ENCODE results near the gene NPTX1.

DNA sequence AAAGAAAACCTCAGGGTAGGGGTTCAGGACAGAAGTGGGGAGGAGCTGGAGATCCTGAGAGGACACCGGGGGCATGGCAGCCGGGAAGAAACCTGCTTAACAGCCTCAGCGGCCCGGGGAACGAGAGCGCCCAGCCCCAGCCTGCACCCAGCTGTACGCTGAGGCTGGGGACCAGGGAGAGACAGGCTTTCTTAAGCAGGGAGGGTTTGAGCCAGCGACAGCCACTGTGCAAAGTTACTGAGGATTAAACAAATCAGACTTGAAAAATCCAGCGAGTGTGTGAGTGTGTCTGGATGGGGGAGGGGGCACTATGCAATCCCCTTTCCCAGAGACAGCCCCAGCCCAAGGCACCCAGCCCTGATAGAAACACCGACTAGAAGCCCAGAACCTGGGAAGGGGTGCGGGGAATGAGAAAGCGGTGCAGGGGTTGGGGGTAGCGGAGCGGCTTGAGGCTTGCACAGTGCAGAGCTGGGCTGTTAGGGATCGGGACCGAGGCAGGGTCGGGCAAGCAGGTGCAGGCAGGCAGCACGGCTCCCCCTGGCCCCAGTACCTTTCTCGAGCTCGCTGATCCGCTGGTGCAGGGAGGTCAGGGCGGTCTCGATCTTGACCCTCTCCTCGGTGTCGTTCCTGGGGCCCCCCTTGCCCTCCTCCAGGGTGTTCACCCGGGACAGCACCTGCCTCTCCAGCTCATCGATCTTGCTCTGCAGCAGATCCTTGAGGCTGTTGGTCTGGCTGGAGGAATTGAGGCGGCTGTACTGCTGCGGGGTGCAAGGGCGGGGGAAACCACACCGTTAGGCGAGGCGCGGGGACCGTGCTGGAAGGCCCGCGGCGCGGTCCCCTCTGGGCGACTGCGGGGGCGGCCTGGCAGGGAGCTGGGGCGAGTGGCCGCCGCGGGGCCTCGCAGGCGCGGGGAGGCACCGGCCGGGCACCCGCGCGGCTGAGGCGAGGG is 1.2 kb downstream of the NPTX1 start:
- TF ChIP-seq POLR2A (IDR thresholded peaks at IDR 0.05) = no peak
- no peak for TF ChIP-seq EP300 (IDR thresholded peaks at IDR 0.05)
- TF ChIP-seq, protein P1, sequence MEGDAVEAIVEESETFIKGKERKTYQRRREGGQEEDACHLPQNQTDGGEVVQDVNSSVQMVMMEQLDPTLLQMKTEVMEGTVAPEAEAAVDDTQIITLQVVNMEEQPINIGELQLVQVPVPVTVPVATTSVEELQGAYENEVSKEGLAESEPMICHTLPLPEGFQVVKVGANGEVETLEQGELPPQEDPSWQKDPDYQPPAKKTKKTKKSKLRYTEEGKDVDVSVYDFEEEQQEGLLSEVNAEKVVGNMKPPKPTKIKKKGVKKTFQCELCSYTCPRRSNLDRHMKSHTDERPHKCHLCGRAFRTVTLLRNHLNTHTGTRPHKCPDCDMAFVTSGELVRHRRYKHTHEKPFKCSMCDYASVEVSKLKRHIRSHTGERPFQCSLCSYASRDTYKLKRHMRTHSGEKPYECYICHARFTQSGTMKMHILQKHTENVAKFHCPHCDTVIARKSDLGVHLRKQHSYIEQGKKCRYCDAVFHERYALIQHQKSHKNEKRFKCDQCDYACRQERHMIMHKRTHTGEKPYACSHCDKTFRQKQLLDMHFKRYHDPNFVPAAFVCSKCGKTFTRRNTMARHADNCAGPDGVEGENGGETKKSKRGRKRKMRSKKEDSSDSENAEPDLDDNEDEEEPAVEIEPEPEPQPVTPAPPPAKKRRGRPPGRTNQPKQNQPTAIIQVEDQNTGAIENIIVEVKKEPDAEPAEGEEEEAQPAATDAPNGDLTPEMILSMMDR (IDR thresholded peaks at IDR 0.05) = no peak

Measured in tibial nerve (tissue), 4 donors.